Astrocyte (in vitro differentiated cells and primary cell): Measurements from ENCODE around the gene RBFA. TPM values are rescaled to one million over a fixed set of nuclear protein-coding genes. Genes with fewer than 3 reads are reported as not detected.

Experiments used
- DNase-seq: peaks from one replicate; pipeline ENCODE4 v3.0.0-alpha.2; 2010; ENCODE audit warnings: low read depth
- FAIRE-seq: peaks from 2 replicates; lab custom pipeline; 2011; peaks lifted over from hg19 to GRCh38; lab: Jason Lieb, UNC
- H2AFZ ChIP-seq: 2 replicates; pipeline ENCODE4 v1.6.0; 2012; ENCODE audit warnings: low read depth, low read length, inconsistent platforms
- H3K27ac ChIP-seq: 2 replicates; pipeline ENCODE4 v1.5.1; 2011; ENCODE audit warnings: low read depth, low read length, inconsistent platforms
- H3K27me3 ChIP-seq: 2 replicates; pipeline ENCODE4 v1.6.0; 2011; ENCODE audit warnings: low read length, inconsistent platforms; ENCODE audit not compliant: insufficient read depth
- H3K36me3 ChIP-seq: 2 replicates; pipeline ENCODE4 v1.5.1; 2011; ENCODE audit warnings: low read length, inconsistent platforms; ENCODE audit not compliant: insufficient read depth
- H3K4me1 ChIP-seq: 2 replicates; pipeline ENCODE4 v1.5.1; 2011; ENCODE audit warnings: low read length, inconsistent platforms; ENCODE audit not compliant: insufficient read depth
- H3K4me2 ChIP-seq: 2 replicates; pipeline ENCODE4 v1.6.0; 2012; ENCODE audit warnings: low read length, inconsistent platforms
- H3K4me3 ChIP-seq: 2 replicates; pipeline ENCODE4 v1.5.1; 2011; ENCODE audit warnings: low read depth, mild to moderate bottlenecking, low read length, inconsistent platforms; ENCODE audit not compliant: insufficient read depth
- H3K79me2 ChIP-seq: 2 replicates; pipeline ENCODE4 v1.6.0; 2012; ENCODE audit warnings: mild to moderate bottlenecking, low read length, inconsistent platforms; ENCODE audit not compliant: insufficient read depth
- H3K9ac ChIP-seq: 2 replicates; pipeline ENCODE4 v1.6.0; 2012; ENCODE audit warnings: mild to moderate bottlenecking, low read length, inconsistent platforms
- H3K9me3 ChIP-seq: 2 replicates; pipeline ENCODE4 v1.5.1; 2012; ENCODE audit warnings: low read depth, mild to moderate bottlenecking, low read length, inconsistent platforms; ENCODE audit not compliant: insufficient read depth
- H4K20me1 ChIP-seq: 2 replicates; pipeline ENCODE4 v1.6.0; 2012; ENCODE audit warnings: low read length, inconsistent platforms; ENCODE audit not compliant: insufficient read depth
- H3K27ac Mint-ChIP-seq: one replicate; pipeline ENCODE4 v1.8.0; 2021; ENCODE audit warnings: mild to moderate bottlenecking, mixed read lengths; ENCODE audit not compliant: unreplicated experiment
- H3K27me3 Mint-ChIP-seq: one replicate; pipeline ENCODE4 v1.8.0; 2021; ENCODE audit warnings: low read depth, mixed read lengths; ENCODE audit not compliant: unreplicated experiment
- H3K36me3 Mint-ChIP-seq: one replicate; pipeline ENCODE4 v1.8.0; 2021; ENCODE audit warnings: low read depth, mixed read lengths; ENCODE audit not compliant: unreplicated experiment
- H3K4me1 Mint-ChIP-seq: one replicate; pipeline ENCODE4 v1.8.0; 2021; ENCODE audit warnings: low read depth, mixed read lengths; ENCODE audit not compliant: unreplicated experiment
- H3K4me3 Mint-ChIP-seq: one replicate; pipeline ENCODE4 v1.8.0; 2021; ENCODE audit warnings: mild to moderate bottlenecking, moderate library complexity, mixed read lengths; ENCODE audit not compliant: unreplicated experiment
- H3K9me3 Mint-ChIP-seq: one replicate; pipeline ENCODE4 v1.8.0; 2021; ENCODE audit warnings: mild to moderate bottlenecking, mixed read lengths; ENCODE audit not compliant: unreplicated experiment
- CTCF ChIP-seq: IDR thresholded peaks from 2 replicates; pipeline ENCODE4 v1.5.1; 2011; ENCODE audit warnings: low read depth, mild to moderate bottlenecking, inconsistent platforms, low read length, moderate library complexity; ENCODE audit not compliant: insufficient read depth
- EZH2 ChIP-seq: IDR thresholded peaks from 2 replicates; pipeline ENCODE4 v1.6.1; 2012; ENCODE audit warnings: mild to moderate bottlenecking, low read length, inconsistent platforms; ENCODE audit not compliant: insufficient read depth
- total RNA-seq: library from RNA; stranded (reverse); gene quantifications from 2 replicates; pipeline ENCODE4 v1.2.1, GENCODE V29; 2021

RBFA gene
- total RNA-seq, 1 donor from 2014 or later = 24.1 TPM

GRCh38 chr18:80037869-80038630 lies 3.8 kb downstream of the RBFA start:
- Mint-ChIP-seq H3K27ac (no peak overlapping the region), H3K4me1 (peaks cover 10% of the 10 kb centered on the region), H3K9me3 (no peaks in the 10 kb centered on the region), H3K4me3 (no peak overlapping the region), H3K27me3 (no peaks in the 10 kb centered on the region), H3K36me3 (peaks cover 4% of the 10 kb centered on the region)
- Histone ChIP-seq H4K20me1 (peaks cover 19% of the 10 kb centered on the region), H3K9ac (no peak overlapping the region), H3K4me2 (no peak overlapping the region), H3K79me2 (peaks cover 30% of the 10 kb centered on the region), H3K27ac (no peak overlapping the region), H2AFZ (no peak overlapping the region), H3K4me3 (no peak overlapping the region), H3K36me3 (peaks cover 5% of the 10 kb centered on the region), H3K4me1 (peaks cover 13% of the 10 kb centered on the region), H3K9me3 (no peaks in the 10 kb centered on the region), H3K27me3 (no peaks in the 10 kb centered on the region)
- TF ChIP-seq EZH2 (no peak), CTCF (no peak)
- FAIRE-seq (no peak), DNase-seq (no peak)

- TF ChIP-seq EZH2 = no peak
- no peak for TF ChIP-seq CTCF
- Histone ChIP-seq H3K79me2 (peaks cover 20% of the 10 kb centered on the region), H3K4me1 (peaks cover 4% of the 10 kb centered on the region), H3K27ac (no peak overlapping the region), H3K27me3 (no peaks in the 10 kb centered on the region), H4K20me1 (peaks cover 14% of the 10 kb centered on the region), H3K9me3 (no peaks in the 10 kb centered on the region), H2AFZ (no peak overlapping the region), H3K4me2 (no peak overlapping the region), H3K9ac (no peak overlapping the region), H3K36me3 (peaks cover 8% of the 10 kb centered on the region), H3K4me3 (no peak overlapping the region)
- H3K4me3 Mint-ChIP-seq = no peak overlapping the region
- no peaks in the 10 kb centered on the region for H3K27me3 Mint-ChIP-seq
- FAIRE-seq (no peak), DNase-seq (no peak)
- H3K36me3 Mint-ChIP-seq = peaks cover 13% of the 10 kb centered on the region
- H3K9me3 Mint-ChIP-seq = no peaks in the 10 kb centered on the region
- H3K4me1 Mint-ChIP-seq = peaks cover 5% of the 10 kb centered on the region
- H3K27ac Mint-ChIP-seq = no peak overlapping the region
Observed at GRCh38 chr18:80040515-80040914, 6.3 kb downstream of the RBFA start.

- peaks cover 20% of the 10 kb centered on the region for H3K36me3 Mint-ChIP-seq
- Histone ChIP-seq H3K9me3 (no peaks in the 10 kb centered on the region), H3K4me3 (no peak overlapping the region), H4K20me1 (peaks cover 7% of the 10 kb centered on the region), H2AFZ (no peak overlapping the region), H3K4me1 (no peaks in the 10 kb centered on the region), H3K4me2 (no peak overlapping the region), H3K27me3 (no peaks in the 10 kb centered on the region), H3K9ac (no peak overlapping the region), H3K27ac (no peak overlapping the region), H3K36me3 (peaks cover 10% of the 10 kb centered on the region), H3K79me2 (peaks cover 11% of the 10 kb centered on the region)
- H3K4me1 Mint-ChIP-seq = no peaks in the 10 kb centered on the region
- TF ChIP-seq EZH2 (no peak), CTCF (no peak)
- no peaks in the 10 kb centered on the region for H3K9me3 Mint-ChIP-seq
- no peak for DNase-seq
- H3K4me3 Mint-ChIP-seq = no peak overlapping the region
- H3K27me3 Mint-ChIP-seq = no peaks in the 10 kb centered on the region
- FAIRE-seq = no peak
- no peak overlapping the region for H3K27ac Mint-ChIP-seq
Observed at GRCh38 chr18:80041424-80041823, 7.2 kb downstream of the RBFA start.
